Natural killer cell (primary cell): ENCODE results near the gene SLC16A6. TPM values are rescaled to one million over a fixed set of nuclear protein-coding genes. Genes with fewer than 3 reads are reported as not detected.
A peak's percentile ranks its signal among the peaks of the same experiment; 100 is the strongest.
"Not testable (repeated sequence)": the region's sequence is repeated elsewhere in the genome, so short reads cannot be mapped to it uniquely, and the experiment has no call there.

Source experiments
- ATAC-seq, 3 donors: fragments of 150-1000 bp in 2 of 3; fragments of 200-7000 bp in 1 of 3; cut with Tn5 transposase; 1 replicate in 1 of 3; 2 replicates in 2 of 3; pipeline ENCODE4 v1.10.0; 2021; ENCODE audit warnings: mild to moderate bottlenecking in 2 of 3, moderate library complexity in 2 of 3
- DNase-seq, 2 donors: peaks; one replicate each; pipeline versions ENCODE4 v3.0.0 to v3.0.0-alpha.2; 2013 to 2021; ENCODE audit warnings: mixed read lengths in 1 of 2
- H3K27ac ChIP-seq: one replicate; pipeline ENCODE4 v1.5.1; 2013; ENCODE audit warnings: mild to moderate bottlenecking, low read length
- H3K27me3 ChIP-seq: one replicate; pipeline ENCODE4 v1.6.1; 2013; ENCODE audit warnings: low read length; ENCODE audit not compliant: control insufficient read depth, insufficient read depth
- H3K36me3 ChIP-seq: one replicate; pipeline ENCODE4 v1.6.1; 2013; ENCODE audit warnings: low read length; ENCODE audit not compliant: control insufficient read depth, insufficient read depth
- H3K4me1 ChIP-seq: one replicate; pipeline ENCODE4 v1.6.1; 2013; ENCODE audit warnings: low read length; ENCODE audit not compliant: control insufficient read depth, insufficient read depth
- H3K4me3 ChIP-seq: one replicate; pipeline ENCODE4 v1.5.1; 2013; ENCODE audit warnings: low read length
- H3K9me3 ChIP-seq: one replicate; pipeline ENCODE4 v1.6.1; 2013; ENCODE audit warnings: low read length; ENCODE audit not compliant: control insufficient read depth, insufficient read depth
- H3K27ac Mint-ChIP-seq, 2 donors: one replicate each; pipeline ENCODE4 v1.8.0; 2022; ENCODE audit warnings: mild to moderate bottlenecking in 2 of 2, mixed read lengths in 2 of 2, moderate library complexity in 1 of 2
- H3K27me3 Mint-ChIP-seq, 2 donors: one replicate each; pipeline ENCODE4 v1.8.0; 2022; ENCODE audit warnings: low read depth in 2 of 2, mixed read lengths in 2 of 2
- H3K36me3 Mint-ChIP-seq: one replicate; pipeline ENCODE4 v1.8.0; 2022; ENCODE audit warnings: mixed read lengths
- H3K4me1 Mint-ChIP-seq, 2 donors: one replicate each; pipeline ENCODE4 v1.8.0; 2022; ENCODE audit warnings: mixed read lengths in 2 of 2
- H3K4me3 Mint-ChIP-seq: one replicate; pipeline ENCODE4 v1.8.0; 2022; ENCODE audit warnings: mild to moderate bottlenecking, moderate library complexity, mixed read lengths
- H3K9me3 Mint-ChIP-seq, 2 donors: one replicate each; pipeline ENCODE4 v1.8.0; 2022; ENCODE audit warnings: mixed read lengths in 2 of 2
- WGBS: methylation state at CpG from one replicate; pipeline ENCODE4 v1.1.7; 2013; ENCODE audit warnings: missing lambda C conversion rate; ENCODE audit not compliant: insufficient coverage; 5-methylcytosine and 5-hydroxymethylcytosine counted together
- intact Hi-C: fragments of 100-400 bp; cut with micrococcal nuclease; formaldehyde crosslinking; loops from one replicate; pipeline ENCODE4 v1.14.2; 2022
- total RNA-seq, 4 donors: library from RNA; stranded (reverse); fragments of 120-200 nt in 1 of 4; gene quantifications; one replicate each; pipeline versions ENCODE4 v1.2.3 to v1.2.4, GENCODE V29; 2013 to 2022
- TF ChIP-seq, protein P1 (sequence below): fragments of 200-600 bp; IDR thresholded peaks from one replicate; pipeline ENCODE4 v1.8.0; 2022; ENCODE audit warnings: antibody characterized with exemption

The SLC16A6 gene
- total RNA-seq, 3 donors from 2014 or later (not counting 1 experiment from before 2014, with no cell fraction given): 16.5 to 20.9 (median 19.4) TPM

DNA sequence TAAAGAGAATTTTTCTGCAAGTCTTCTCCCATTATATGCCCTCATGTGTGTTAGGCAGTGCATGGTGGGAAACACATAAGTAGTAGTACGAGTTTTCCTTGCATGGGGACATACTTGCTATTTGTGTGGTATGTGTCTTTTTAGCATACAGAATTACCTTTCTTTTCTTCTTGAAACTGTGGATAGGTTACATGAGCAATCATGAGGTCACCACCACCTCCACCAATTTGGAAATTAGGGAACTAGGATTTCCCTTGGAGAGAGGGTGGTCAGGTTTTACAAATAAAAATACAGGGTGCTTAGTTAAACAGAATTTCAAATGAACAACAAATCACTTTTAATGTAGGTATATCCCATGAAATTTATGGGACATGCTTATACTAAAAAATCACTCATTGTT, 59.4 kb downstream of the SLC16A6 start:
- WGBS: no CpG with 5 or more reads among the region's 1 CpG
- no peaks in the 10 kb centered on the region for H3K27me3 Mint-ChIP-seq
- H3K36me3 Mint-ChIP-seq: no peaks in the 10 kb centered on the region
- H3K36me3 ChIP-seq: no peaks in the 10 kb centered on the region
- no peak overlapping the region for H3K27ac ChIP-seq
- peak overlapping the region; percentile 79 to 100 for H3K27ac Mint-ChIP-seq
- no peak for DNase-seq
- no peak overlapping the region for H3K4me3 Mint-ChIP-seq
- no peak overlapping the region for H3K4me3 ChIP-seq
- no peak for ATAC-seq
- TF ChIP-seq, protein P1, sequence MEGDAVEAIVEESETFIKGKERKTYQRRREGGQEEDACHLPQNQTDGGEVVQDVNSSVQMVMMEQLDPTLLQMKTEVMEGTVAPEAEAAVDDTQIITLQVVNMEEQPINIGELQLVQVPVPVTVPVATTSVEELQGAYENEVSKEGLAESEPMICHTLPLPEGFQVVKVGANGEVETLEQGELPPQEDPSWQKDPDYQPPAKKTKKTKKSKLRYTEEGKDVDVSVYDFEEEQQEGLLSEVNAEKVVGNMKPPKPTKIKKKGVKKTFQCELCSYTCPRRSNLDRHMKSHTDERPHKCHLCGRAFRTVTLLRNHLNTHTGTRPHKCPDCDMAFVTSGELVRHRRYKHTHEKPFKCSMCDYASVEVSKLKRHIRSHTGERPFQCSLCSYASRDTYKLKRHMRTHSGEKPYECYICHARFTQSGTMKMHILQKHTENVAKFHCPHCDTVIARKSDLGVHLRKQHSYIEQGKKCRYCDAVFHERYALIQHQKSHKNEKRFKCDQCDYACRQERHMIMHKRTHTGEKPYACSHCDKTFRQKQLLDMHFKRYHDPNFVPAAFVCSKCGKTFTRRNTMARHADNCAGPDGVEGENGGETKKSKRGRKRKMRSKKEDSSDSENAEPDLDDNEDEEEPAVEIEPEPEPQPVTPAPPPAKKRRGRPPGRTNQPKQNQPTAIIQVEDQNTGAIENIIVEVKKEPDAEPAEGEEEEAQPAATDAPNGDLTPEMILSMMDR: no peak
- intact Hi-C loops: no loop called here
- H3K9me3 ChIP-seq: no peaks in the 10 kb centered on the region
- H3K9me3 Mint-ChIP-seq: no peaks in the 10 kb centered on the region
- no peaks in the 10 kb centered on the region for H3K27me3 ChIP-seq
- peaks cover 45% of the 10 kb centered on the region for H3K4me1 ChIP-seq
- peaks cover 51 to 53% of the 10 kb centered on the region in 2 donors for H3K4me1 Mint-ChIP-seq

DNA sequence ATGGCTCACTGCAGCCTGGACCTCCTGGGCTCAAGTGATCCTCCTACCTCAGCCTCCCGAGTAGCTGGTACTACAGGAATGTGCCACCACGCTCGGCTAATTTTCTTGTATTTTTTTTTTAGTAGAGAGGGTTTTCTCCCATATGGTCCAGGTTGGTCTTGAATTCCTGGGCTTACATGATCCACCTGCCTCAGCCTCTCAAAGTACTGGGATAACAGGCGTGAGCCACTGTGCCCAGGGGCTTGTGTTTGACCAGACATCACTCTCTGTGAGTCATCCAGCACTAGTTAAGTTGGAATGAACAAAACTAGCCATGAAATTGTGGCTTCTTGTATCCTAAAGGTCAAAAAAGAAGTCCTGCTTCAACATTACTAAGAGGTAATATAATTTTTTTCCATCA, 59.8 kb downstream of the SLC16A6 start:
- H3K27me3 ChIP-seq, intact Hi-C loops, DNase-seq, H3K4me3 ChIP-seq, ATAC-seq, H3K9me3 Mint-ChIP-seq, H3K36me3 Mint-ChIP-seq, H3K27ac ChIP-seq, H3K27me3 Mint-ChIP-seq, H3K9me3 ChIP-seq, H3K4me3 Mint-ChIP-seq, H3K36me3 ChIP-seq: not testable (repeated sequence)
- H3K4me1 ChIP-seq: peaks cover 46% of the 10 kb centered on the region
- WGBS: 100% methylated on average over 1 of the region's 4 CpGs
- peaks cover 54 to 57% of the 10 kb centered on the region in 2 donors for H3K4me1 Mint-ChIP-seq
- H3K27ac Mint-ChIP-seq: peak overlapping the region; percentile 79 to 100

DNA sequence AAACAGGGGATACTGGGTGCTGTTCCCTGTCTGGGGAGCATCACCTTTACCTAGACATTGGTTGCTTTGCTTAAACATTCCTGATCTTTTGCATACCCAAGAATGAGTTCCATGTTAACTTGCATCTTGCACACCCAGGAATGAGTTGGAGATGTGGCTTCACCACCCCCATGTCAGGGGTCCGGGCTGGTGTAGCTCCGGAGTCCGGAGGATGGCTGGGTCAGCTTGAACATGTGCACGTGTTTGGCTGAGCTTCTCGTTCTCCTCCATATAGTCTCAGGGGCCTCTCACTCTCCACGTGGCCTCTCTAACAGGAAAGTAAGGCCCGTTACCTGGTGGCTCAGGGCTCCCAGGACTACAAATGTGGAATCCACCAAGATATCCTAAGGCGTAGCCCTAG, 61.3 kb downstream of the SLC16A6 start:
- H3K27ac Mint-ChIP-seq: peak overlapping the region; percentile 79 to 100
- Histone ChIP-seq H3K27me3 (no peaks in the 10 kb centered on the region), H3K4me1 (peaks cover 47% of the 10 kb centered on the region), H3K27ac (no peak overlapping the region), H3K9me3 (no peaks in the 10 kb centered on the region), H3K4me3 (no peak overlapping the region), H3K36me3 (peaks cover 2% of the 10 kb centered on the region)
- peaks cover 52 to 58% of the 10 kb centered on the region in 2 donors for H3K4me1 Mint-ChIP-seq
- H3K36me3 Mint-ChIP-seq: no peaks in the 10 kb centered on the region
- ATAC-seq (no peak), DNase-seq (no peak)
- no peaks in the 10 kb centered on the region for H3K9me3 Mint-ChIP-seq
- H3K27me3 Mint-ChIP-seq: no peaks in the 10 kb centered on the region
- 87% methylated on average over 8 of the region's 8 CpGs for WGBS
- intact Hi-C loops: no loop called here
- no peak overlapping the region for H3K4me3 Mint-ChIP-seq
- TF ChIP-seq, protein P1: no peak

DNA sequence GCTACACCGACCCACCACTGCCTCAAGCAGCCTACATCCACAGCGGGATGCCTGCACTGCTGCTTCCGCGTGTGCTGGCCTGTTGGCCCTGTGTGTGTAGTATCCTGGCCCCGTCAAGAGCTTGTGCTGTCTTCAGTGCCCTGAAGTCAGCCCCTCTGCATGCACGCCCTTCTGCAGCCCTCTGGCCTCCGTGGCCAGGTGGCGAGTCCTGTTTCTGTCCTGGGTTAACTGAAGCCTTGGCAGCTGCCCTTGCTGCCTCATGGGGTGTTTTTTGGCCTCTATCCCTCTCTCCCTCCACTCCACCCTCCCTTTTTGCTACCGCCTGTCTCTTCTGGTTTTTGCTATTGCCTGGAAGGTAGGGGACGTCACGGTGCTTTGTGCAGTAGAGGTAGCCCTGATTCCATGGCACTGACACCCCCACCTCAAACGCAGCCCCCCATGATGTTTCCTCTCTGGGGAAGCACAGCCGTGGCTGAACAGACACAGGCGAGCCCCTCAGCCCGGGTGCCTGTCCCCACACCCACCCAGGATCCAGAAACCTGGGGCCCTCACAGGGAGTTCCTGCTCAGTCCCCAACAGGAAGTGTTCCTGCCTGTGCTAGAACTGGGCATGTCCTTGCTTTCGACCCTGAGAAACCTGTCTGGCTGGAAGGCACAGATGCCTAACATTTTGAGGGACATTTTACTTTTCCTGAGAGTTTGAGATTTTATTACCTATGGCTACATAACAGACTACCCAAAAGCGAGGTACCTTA, 61.9 kb downstream of the SLC16A6 start:
- Histone ChIP-seq H3K36me3 (peaks cover 2% of the 10 kb centered on the region), H3K4me1 (peaks cover 47% of the 10 kb centered on the region), H3K9me3 (no peaks in the 10 kb centered on the region), H3K27me3 (no peaks in the 10 kb centered on the region), H3K27ac (no peak overlapping the region), H3K4me3 (no peak overlapping the region)
- Mint-ChIP-seq H3K36me3 (no peaks in the 10 kb centered on the region), H3K4me3 (no peak overlapping the region), H3K4me1 (peaks cover 54 to 56% of the 10 kb centered on the region in 2 donors), H3K9me3 (no peaks in the 10 kb centered on the region), H3K27ac (peak overlapping the region; percentile 79 to 100), H3K27me3 (no peaks in the 10 kb centered on the region)
- ATAC-seq: no peak
- 82% methylated on average over 17 of the region's 17 CpGs for WGBS
- TF ChIP-seq, protein P1: no peak
- DNase-seq: no peak
- intact Hi-C loops: no loop called here

DNA sequence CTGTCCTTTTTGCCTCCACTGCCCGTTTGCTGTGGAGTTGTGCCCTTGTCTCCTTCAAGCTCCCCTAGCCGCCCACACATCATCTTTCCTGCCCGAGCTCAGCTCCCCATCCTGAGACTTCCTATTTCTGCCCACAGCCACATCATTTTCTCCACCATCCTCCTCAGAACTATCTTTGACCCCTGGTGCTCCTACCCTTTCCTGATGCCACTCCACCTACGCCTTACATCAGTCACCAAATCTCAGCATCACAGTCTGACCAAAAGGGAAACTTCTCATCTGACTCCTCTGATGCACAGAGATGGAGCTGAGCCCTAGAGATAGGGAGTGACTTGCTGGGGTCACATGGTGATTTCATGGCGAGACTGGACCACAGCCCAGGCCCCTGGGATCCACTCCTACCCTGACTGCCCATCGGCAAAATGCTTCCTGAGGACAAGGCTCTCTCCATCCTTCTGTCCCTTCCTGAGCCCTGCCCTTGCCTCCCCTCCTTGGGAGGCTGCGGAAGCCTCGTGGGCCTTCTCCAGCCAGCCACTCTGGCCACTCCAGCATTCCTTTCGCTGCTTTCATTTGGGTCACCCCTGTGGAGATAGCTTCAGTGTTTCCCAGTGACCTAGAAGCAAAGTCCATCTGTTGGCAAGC, 62.8 kb downstream of the SLC16A6 start:
- H3K36me3 ChIP-seq, H3K27me3 Mint-ChIP-seq, DNase-seq, H3K9me3 Mint-ChIP-seq, H3K4me3 ChIP-seq, H3K27ac ChIP-seq, H3K36me3 Mint-ChIP-seq, H3K9me3 ChIP-seq, intact Hi-C loops, H3K27me3 ChIP-seq, ATAC-seq: not testable (repeated sequence)
- H3K27ac Mint-ChIP-seq: peak overlapping the region; percentile 79 to 100
- peaks cover 54% of the 10 kb centered on the region in 2 donors for H3K4me1 Mint-ChIP-seq
- H3K4me1 ChIP-seq: peaks cover 43% of the 10 kb centered on the region
- WGBS: 73% methylated on average over 9 of the region's 9 CpGs
- H3K4me3 Mint-ChIP-seq: peak overlapping the region; percentile 43

DNA sequence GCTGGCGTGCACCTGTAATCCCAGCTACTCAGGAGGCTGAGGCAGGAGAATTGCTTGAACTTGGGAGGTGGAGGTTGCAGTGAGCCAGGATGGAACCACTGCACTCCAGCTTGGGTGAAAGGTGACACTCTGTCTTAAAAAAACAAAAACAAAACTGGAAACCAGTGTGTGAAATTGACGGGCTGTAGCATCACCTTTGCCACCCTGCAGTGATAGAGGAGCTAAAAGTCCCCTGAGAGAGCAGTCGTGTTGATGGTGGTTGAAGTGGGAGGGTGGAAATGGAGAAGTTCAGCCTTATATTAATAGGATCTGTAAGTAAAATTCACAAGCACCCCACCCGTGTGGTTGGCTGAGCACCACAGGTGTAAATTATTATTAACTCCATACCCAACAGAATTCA, 65.9 kb downstream of the SLC16A6 start:
- intact Hi-C loops: loop anchor here (1.0 kb wide), 1 partner anchor 10 kb away; no protein-coding TSS in a partner anchor
- not testable (repeated sequence) for H3K36me3 ChIP-seq, H3K36me3 Mint-ChIP-seq, H3K4me3 ChIP-seq, H3K27me3 ChIP-seq, H3K9me3 ChIP-seq, H3K9me3 Mint-ChIP-seq, H3K27me3 Mint-ChIP-seq
- 20% methylated on average over 2 of the region's 4 CpGs for WGBS
- Mint-ChIP-seq H3K27ac (peak overlapping the region; percentile 100), H3K4me1 (peaks cover 65 to 67% of the 10 kb centered on the region in 2 donors), H3K4me3 (peak overlapping the region; percentile 63)
- ATAC-seq (peak; percentile 54 to 93 (median 79)), DNase-seq (peak in 1 of 2 donors; percentile 61)
- Histone ChIP-seq H3K27ac (peak overlapping the region; percentile 89), H3K4me1 (peaks cover 51% of the 10 kb centered on the region)
